ENCODE measurements around the gene TDRD15.

- TF ChIP-seq, protein P1, sequence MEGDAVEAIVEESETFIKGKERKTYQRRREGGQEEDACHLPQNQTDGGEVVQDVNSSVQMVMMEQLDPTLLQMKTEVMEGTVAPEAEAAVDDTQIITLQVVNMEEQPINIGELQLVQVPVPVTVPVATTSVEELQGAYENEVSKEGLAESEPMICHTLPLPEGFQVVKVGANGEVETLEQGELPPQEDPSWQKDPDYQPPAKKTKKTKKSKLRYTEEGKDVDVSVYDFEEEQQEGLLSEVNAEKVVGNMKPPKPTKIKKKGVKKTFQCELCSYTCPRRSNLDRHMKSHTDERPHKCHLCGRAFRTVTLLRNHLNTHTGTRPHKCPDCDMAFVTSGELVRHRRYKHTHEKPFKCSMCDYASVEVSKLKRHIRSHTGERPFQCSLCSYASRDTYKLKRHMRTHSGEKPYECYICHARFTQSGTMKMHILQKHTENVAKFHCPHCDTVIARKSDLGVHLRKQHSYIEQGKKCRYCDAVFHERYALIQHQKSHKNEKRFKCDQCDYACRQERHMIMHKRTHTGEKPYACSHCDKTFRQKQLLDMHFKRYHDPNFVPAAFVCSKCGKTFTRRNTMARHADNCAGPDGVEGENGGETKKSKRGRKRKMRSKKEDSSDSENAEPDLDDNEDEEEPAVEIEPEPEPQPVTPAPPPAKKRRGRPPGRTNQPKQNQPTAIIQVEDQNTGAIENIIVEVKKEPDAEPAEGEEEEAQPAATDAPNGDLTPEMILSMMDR (IDR thresholded peaks at IDR 0.05): no peak
- no peak for TF ChIP-seq POLR2A (IDR thresholded peaks at IDR 0.05)
Observed at GRCh38 chr2:21083482-21083881, 40.3 kb upstream of the TDRD15 start.
